Posterior cingulate gyrus (tissue), 11 donors: ENCODE data around the gene AK5.

Experiments
- DNase-seq, 10 donors: peaks; one replicate each; pipeline versions ENCODE4 v3.0.0 to v3.0.0-alpha.2; 2020 to 2021; ENCODE audit warnings: mixed read lengths in 3 of 10
- intact Hi-C: fragments of 100-400 bp; cut with DNase I; formaldehyde crosslinking; loops from one replicate; pipeline ENCODE4 v1.15.1; 2023

The AK5 gene, protein sequence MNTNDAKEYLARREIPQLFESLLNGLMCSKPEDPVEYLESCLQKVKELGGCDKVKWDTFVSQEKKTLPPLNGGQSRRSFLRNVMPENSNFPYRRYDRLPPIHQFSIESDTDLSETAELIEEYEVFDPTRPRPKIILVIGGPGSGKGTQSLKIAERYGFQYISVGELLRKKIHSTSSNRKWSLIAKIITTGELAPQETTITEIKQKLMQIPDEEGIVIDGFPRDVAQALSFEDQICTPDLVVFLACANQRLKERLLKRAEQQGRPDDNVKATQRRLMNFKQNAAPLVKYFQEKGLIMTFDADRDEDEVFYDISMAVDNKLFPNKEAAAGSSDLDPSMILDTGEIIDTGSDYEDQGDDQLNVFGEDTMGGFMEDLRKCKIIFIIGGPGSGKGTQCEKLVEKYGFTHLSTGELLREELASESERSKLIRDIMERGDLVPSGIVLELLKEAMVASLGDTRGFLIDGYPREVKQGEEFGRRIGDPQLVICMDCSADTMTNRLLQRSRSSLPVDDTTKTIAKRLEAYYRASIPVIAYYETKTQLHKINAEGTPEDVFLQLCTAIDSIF

DNA sequence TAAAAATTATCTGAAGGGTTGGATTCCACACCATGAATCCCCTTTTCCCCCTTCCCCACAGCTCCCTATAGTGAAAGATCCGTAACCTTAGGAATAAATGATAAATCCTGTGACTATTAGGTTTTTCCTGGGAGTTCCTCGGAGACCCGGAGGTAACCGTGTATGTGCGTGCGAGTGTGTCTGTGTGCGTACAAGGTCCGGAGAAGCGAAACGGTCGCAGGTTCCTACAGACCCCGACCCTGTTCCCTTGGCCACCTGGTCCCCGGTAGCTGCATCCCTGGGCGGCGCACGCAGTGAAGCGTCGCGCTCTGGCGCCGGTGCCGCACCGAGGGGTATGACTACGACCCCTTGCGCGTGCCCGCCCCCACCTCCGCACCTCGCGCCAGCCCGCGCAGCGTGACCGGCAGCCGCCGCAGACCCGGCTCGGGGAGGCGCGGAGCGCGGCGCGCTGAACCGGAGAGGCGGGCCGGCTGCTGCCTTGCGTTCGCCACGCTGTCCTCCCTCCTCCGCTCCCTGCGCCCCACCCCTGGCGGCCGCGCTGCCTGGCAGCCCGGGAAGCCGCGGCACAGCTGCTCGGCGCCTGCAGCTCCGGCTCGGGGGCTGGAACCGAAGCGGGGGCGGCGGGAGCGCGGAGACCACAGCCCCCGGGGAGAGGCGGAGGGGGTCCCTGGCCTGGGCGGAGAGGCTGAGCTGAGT is at the start of gene AK5:
Gene AK5, plus strand, starts transcription at position 529 of the 696 bp plus-strand sequence. CDS start 295 bp downstream, outside the sequence.
- intact Hi-C loops, result loop anchor here (5.0 to 10.0 kb wide), 4 partner anchors 57 to 833 kb away; partner anchors contain the start of gene ZZZ3
- peak; percentile 46 to 95 (median 64) for DNase-seq

DNA sequence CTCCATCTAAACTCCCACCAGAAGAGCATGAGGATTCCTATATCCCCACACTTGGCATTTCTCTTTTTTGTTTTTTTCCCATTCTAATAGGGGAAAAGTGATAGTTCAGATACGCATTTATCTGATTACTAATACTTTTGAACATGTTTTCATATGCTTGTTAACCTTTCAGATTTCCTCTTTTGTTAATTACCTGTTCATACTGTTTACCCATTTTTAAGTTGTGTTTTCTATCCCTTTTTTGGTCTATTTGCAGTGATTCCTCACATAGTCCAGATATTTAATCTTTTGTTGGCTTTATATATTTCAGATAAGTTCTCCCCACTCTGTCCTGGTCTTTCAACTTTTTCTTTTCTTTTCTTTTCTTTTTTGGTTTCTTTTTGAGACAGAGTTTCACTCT is 49.0 kb upstream of the AK5 start:
- DNase-seq, result no peak
- intact Hi-C loops, result no loop called here

- intact Hi-C loops, result no loop called here
- no peak for DNase-seq
These were observed 47.7 kb upstream of the AK5 start for GRCh38 chr1:77234096-77234495.

GRCh38 chr1:77234943-77235342 is 46.9 kb upstream of the AK5 start:
- intact Hi-C loops, result no loop called here
- no peak for DNase-seq

DNA sequence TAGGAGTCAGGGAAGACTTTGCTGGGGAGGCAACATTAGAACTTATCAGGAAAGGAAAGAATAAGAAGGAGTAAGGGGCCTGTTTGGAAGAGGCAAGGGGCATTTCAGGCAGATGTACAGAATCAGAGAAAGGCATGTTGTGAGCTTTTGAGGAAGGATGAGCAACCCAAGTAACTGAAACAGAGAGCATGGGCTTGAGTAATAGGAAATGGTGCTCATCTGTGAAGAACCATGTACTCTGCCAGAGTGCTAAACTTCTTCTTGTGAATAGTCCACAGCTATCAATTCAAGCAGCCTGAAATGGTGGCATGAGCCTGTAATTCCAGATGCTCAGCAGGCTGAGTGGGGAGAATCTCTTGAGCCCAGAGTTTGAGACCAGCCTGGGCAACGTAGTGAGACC is 43.4 kb upstream of the AK5 start:
- intact Hi-C loops, result no loop called here

DNA sequence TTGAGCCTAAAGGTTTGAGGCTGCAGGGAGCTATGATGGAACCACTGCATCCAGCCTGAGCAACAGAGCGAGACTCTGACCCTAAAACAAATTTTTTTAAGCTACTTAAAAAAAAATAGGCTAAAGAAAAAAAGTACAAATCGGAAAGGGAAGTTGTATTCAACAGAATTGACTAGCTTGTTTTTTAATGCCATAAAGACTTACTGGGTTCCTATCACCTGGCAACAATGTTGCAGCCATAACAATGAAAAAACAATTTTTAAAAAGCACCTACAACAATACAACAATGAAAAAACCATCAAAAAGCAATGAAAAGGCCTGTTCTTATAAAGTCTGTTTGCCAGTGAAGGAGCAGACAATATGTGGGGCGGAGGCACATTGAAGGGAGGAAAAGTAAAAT is 42.5 kb upstream of the AK5 start:
- no peak for DNase-seq
- intact Hi-C loops, result no loop called here

More for the DNA sequence above, 43.4 kb upstream of the AK5 start:
- DNase-seq, result no peak

- DNase-seq, result no peak
- intact Hi-C loops, result no loop called here
These were observed 36.0 kb upstream of the AK5 start for GRCh38 chr1:77245830-77246229.

DNA sequence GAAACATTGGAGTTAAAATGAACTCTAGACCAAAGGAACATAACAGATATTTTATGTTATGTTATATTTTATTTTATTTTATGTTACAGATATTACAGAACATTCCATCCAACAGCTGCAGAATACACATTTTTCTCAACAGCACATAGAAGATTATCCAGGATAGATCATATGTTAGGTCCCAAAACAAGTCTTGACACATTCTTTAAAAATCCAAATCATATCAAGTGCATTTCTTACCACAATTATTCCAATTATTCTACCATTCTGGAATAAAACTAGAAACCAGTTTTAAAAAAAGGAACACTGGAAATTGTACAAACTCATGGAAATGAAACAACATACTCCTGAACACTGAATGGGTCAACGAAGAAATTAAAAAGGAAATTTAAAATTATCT is 31.7 kb upstream of the AK5 start:
- intact Hi-C loops, result no loop called here
- DNase-seq, result no peak

DNA sequence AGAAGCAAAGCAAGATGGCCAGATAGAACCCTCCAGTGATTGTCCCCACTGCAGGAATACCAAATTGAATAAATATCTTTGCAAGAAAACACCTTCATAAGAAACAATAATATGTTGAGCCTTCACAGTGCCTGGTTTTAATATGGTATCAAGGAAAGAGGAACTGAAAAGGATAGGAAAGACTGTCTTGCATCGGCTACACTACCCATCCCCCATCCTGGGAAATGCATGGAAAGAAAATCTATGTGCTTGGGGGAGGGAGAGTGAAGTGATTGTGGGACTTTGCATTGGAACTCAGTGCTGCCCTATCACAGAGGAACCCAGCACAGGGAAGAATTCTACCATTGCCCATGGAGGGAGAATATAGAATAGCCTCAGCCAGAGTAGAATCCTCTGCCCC is 28.6 kb upstream of the AK5 start:
- no peak for DNase-seq
- intact Hi-C loops, result no loop called here

- intact Hi-C loops, result no loop called here
- no peak for DNase-seq
These were observed 18.1 kb upstream of the AK5 start for GRCh38 chr1:77263708-77264107.

DNA sequence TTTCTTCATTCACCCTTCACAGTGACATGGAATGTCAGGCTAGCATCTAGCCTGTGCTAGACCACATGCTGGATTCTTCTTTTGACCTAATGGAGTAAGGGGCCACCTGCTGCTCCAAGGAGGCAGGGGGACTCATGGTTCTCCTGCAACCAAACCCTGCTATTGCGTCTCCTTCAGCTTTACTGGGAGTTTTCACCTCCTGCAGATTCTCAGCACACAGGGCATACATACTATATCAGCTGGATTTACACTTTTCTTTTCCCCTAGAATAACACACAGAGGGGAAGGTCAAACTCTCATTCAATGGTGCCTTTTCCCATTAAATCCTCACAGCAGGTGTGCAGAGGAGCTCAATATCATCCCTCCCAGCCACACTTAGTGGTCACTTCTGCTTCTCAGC is 16.6 kb upstream of the AK5 start:
- DNase-seq, result no peak
- intact Hi-C loops, result no loop called here

DNA sequence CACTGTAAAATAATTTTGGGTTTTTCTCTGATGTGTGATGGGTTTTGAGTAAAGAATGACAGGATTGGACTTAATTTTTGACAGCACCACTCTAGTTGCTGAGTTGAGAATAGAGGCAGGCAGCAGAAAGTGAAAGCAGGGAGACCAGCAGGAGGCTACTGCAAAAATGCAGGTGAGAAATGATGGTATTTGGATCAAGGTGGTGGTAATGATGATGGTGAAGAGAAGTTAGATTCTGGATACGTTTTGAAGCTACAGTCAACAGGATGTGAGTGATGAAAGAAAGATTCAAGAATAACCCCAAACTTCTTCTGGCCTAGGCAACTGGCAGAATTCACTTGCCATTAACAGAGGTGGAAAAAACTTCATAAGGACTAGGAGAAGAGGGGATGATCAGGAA is 14.8 kb upstream of the AK5 start:
- intact Hi-C loops, result no loop called here
- no peak for DNase-seq

- DNase-seq, result no peak
- intact Hi-C loops, result no loop called here
These were observed 9.8 kb upstream of the AK5 start for GRCh38 chr1:77271852-77272580.

DNA sequence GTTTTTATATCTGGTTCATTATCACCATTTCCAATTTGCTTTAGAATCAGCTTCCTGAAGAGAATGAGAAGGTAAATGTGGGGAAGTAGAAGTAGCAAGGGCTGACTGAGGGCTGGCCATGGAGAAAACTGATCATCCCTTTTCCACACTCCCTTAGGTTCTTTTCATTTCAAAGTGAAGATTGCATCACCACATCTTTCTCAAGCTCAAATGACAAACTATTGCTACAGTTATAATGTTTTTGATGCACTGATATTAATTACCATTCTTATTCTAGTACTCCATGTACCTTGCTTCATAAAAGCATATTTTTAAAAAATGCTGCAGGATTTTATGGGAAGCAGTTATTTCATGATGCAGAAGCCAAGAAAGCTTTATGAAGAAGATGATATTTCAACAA is 7.9 kb upstream of the AK5 start:
- no peak for DNase-seq
- intact Hi-C loops, result no loop called here

DNA sequence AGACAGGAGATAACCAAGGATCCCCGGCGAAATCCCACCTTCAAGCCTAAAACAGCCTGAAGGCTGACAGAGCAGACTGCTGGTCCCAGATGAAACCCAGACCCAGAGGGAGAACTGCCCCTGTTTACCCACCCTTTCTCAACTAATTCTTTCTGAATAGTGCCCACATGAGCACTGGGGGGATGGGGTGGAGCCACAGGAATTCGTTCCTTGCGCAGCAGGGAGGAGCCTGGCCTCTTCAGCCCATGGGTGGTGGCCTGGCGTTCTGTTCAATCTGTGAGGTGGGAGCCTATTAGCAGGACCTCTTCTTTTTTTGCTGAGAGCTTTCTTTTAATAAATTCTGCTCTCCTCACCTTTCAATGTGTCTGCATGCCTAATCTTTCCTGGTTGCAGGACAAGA is 6.6 kb upstream of the AK5 start:
- intact Hi-C loops, result no loop called here
- no peak for DNase-seq

DNA sequence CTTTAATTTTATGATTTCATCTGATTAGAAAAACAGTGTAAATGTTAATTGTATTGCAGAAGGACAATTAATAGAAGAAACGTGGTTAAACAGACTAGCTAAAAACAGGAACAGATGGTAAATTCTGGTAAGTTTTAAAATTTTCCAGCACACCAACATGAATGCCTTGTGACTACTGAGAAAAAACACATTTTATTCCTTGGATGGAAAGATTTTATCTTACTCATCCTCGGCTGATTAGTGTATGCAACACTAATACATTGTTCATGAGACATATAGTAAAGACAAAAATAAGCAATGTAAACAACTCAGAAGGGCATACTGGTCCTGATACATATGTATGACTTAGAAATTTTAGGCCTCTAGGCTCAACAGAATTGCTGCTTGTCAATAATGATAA is 4.9 kb upstream of the AK5 start:
- DNase-seq, result no peak
- intact Hi-C loops, result no loop called here

DNA sequence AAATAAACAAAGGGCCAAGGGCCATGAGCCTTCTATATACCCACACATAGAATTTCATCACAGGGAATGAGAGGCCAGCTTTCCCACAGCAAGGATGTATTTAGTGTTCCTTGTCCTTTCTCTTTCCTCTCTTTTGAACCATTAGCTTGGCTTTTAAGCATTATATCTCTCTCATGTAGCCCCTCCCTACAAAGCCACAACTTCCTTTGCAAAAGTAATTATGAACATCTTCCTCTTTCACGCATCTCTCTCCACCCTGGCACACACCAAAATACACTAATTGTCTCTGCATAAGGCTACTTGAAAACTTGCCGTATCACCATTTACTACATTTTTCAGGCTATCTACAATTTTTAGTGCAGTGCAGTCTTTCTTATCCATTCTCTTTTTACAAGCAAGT is 1.9 kb upstream of the AK5 start:
- no peak for DNase-seq
- intact Hi-C loops, result loop anchor here (5.0 to 10.0 kb wide), 4 partner anchors 55 to 835 kb away; partner anchors contain the start of gene ZZZ3

- DNase-seq, result no peak
- intact Hi-C loops, result loop anchor here (5.0 to 10.0 kb wide), 4 partner anchors 56 to 834 kb away; partner anchors contain the start of gene ZZZ3
These were observed 857 bp upstream of the AK5 start for GRCh38 chr1:77280962-77281361.

GRCh38 chr1:77282187-77282865 is 507 bp downstream of the AK5 start:
- intact Hi-C loops, result loop anchor here (5.0 to 10.0 kb wide), 4 partner anchors 58 to 832 kb away; partner anchors contain the start of gene ZZZ3
- DNase-seq, result peak in 9 of 10 donors; percentile 13 to 91 (median 35)
